Measurements from ENCODE around the gene SIGLEC9.
A peak's percentile ranks its signal among the peaks of the same experiment; 100 is the strongest.

SIGLEC9 gene

DNA sequence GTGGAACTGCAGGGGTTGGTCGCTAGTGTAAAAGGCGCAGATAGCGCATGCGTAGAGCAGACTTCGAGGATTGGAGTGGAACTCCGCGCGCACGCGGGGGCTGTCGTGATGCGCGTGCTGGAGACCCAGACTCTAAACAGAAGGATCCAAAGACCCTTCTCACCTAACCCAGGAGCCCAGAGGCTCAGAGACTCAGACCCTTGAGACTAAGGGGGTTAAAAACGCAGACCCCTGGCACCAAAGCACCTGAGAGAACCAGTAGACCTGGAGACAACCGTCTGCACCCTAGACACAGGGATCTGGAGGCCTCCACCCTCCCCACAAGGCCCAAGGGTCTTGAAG, 15.9 kb upstream of the SIGLEC9 start:
- 17 to 18% methylated on average over 5 to 15 of the region's 15 CpGs for WGBS, 2 experiments (ENCODE audit: insufficient coverage in 2 of 2)
- H3K9me3 ChIP-seq (ENCODE audit: control insufficient read depth, low read length): no peaks in the 10 kb centered on the region
- H3K4me1 ChIP-seq (ENCODE audit: control insufficient read depth, insufficient read depth, low read length, poor library complexity, severe bottlenecking): no peaks in the 10 kb centered on the region
- no peak overlapping the region for H3K27ac ChIP-seq (ENCODE audit: low read depth, low read length, severe bottlenecking)
- peak overlapping the region; percentile 67 for H3K4me3 ChIP-seq (ENCODE audit: extremely low read depth, insufficient read depth, low read length, poor library complexity, severe bottlenecking)
- H3K36me3 ChIP-seq (ENCODE audit: control insufficient read depth, insufficient read depth, low read length): peaks cover 1% of the 10 kb centered on the region

DNA sequence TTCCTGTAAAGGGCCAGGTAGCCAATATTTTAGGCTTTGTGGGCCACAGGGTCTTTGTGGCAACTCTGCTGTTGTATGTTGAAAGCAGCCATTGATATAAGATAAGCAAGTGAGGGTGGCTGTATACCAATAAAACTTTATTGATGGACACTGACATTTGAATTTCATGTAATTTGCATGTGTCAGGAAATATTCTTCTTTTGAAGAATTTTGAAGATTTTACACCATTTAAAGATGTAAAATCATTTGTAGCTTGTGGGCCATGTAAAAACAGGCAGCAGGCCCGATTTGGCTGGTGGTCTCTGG, 14.1 kb upstream of the SIGLEC9 start:
- 60% methylated on average over 1 of the region's 1 CpG; no CpG with 5 or more reads in 1 of the 2 experiments for WGBS, 2 experiments (ENCODE audit: insufficient coverage in 2 of 2)
- H3K36me3 ChIP-seq (ENCODE audit: control insufficient read depth, insufficient read depth, low read length): no peaks in the 10 kb centered on the region
- H3K4me1 ChIP-seq (ENCODE audit: control insufficient read depth, insufficient read depth, low read length, poor library complexity, severe bottlenecking): no peaks in the 10 kb centered on the region
- H3K4me3 ChIP-seq (ENCODE audit: extremely low read depth, insufficient read depth, low read length, poor library complexity, severe bottlenecking): no peak overlapping the region
- H3K27ac ChIP-seq (ENCODE audit: low read depth, low read length, severe bottlenecking): no peak overlapping the region
- no peaks in the 10 kb centered on the region for H3K9me3 ChIP-seq (ENCODE audit: control insufficient read depth, low read length)

GRCh38 chr19:51111606-51112005, 13.1 kb upstream of the SIGLEC9 start:
- whole genome bisulfite sequencing, 2 experiments (ENCODE audit: insufficient coverage in 2 of 2): 35 to 41% methylated on average over 6 of the region's 6 CpGs
- H3K9me3 ChIP-seq (ENCODE audit: control insufficient read depth, low read length): no peaks in the 10 kb centered on the region
- H3K36me3 ChIP-seq (ENCODE audit: control insufficient read depth, insufficient read depth, low read length): no peaks in the 10 kb centered on the region

GRCh38 chr19:51114087-51114729, 10.5 kb upstream of the SIGLEC9 start:
- H3K27ac ChIP-seq (ENCODE audit: low read depth, low read length, severe bottlenecking): no peak overlapping the region

More at GRCh38 chr19:51111606-51112005, 13.1 kb upstream of the SIGLEC9 start:
- Histone ChIP-seq H3K4me3 (ENCODE audit: extremely low read depth, insufficient read depth, low read length, poor library complexity, severe bottlenecking) (no peak overlapping the region), H3K27ac (ENCODE audit: low read depth, low read length, severe bottlenecking) (no peak overlapping the region), H3K4me1 (ENCODE audit: control insufficient read depth, insufficient read depth, low read length, poor library complexity, severe bottlenecking) (no peaks in the 10 kb centered on the region)

DNA sequence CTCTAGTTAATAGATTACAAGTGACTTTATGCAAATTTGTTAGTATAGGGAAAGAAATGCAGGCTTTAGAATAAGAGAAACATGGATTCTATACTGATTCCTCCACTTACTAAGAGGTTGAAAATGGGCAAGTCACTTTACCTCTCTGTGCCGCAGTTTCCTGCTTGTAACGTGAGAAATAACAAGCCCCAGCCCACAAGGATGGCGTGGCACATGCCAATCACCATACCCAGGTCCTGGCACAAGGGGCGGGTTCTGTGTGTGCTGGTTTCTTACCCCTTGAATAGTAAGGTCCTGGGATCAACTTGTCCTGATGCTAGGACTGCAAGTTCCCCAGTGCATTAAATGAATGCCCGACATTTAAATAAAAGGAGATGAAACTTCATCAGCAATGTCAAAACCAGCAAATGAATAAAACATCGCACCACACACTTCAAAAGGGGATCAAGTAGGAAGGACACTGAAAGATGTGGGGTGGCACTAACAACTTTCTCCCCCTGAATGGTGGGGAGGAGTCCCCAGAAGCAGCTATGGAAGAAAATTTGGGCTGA, 7.9 kb upstream of the SIGLEC9 start:
- H3K36me3 ChIP-seq (ENCODE audit: control insufficient read depth, insufficient read depth, low read length): no peaks in the 10 kb centered on the region
- H3K9me3 ChIP-seq (ENCODE audit: control insufficient read depth, low read length): no peaks in the 10 kb centered on the region
- no peak overlapping the region for H3K4me3 ChIP-seq (ENCODE audit: extremely low read depth, insufficient read depth, low read length, poor library complexity, severe bottlenecking)
- H3K27ac ChIP-seq (ENCODE audit: low read depth, low read length, severe bottlenecking): no peak overlapping the region
- H3K4me1 ChIP-seq (ENCODE audit: control insufficient read depth, insufficient read depth, low read length, poor library complexity, severe bottlenecking): no peaks in the 10 kb centered on the region
- 77 to 88% methylated on average over 3 to 4 of the region's 6 CpGs for WGBS, 2 experiments (ENCODE audit: insufficient coverage in 2 of 2)

More at GRCh38 chr19:51114087-51114729, 10.5 kb upstream of the SIGLEC9 start:
- Histone ChIP-seq H3K9me3 (ENCODE audit: control insufficient read depth, low read length) (no peaks in the 10 kb centered on the region), H3K4me1 (ENCODE audit: control insufficient read depth, insufficient read depth, low read length, poor library complexity, severe bottlenecking) (no peaks in the 10 kb centered on the region), H3K36me3 (ENCODE audit: control insufficient read depth, insufficient read depth, low read length) (no peaks in the 10 kb centered on the region), H3K4me3 (ENCODE audit: extremely low read depth, insufficient read depth, low read length, poor library complexity, severe bottlenecking) (no peak overlapping the region)
- 90 to 100% methylated on average over 1 to 3 of the region's 6 CpGs for WGBS, 2 experiments (ENCODE audit: insufficient coverage in 2 of 2)

- WGBS, 2 experiments (ENCODE audit: insufficient coverage in 2 of 2): 76 to 77% methylated on average over 3 to 4 of the region's 4 CpGs
- H3K4me3 ChIP-seq (ENCODE audit: extremely low read depth, insufficient read depth, low read length, poor library complexity, severe bottlenecking): no peak overlapping the region
- no peaks in the 10 kb centered on the region for H3K9me3 ChIP-seq (ENCODE audit: control insufficient read depth, low read length)
- H3K27ac ChIP-seq (ENCODE audit: low read depth, low read length, severe bottlenecking): no peak overlapping the region
- H3K4me1 ChIP-seq (ENCODE audit: control insufficient read depth, insufficient read depth, low read length, poor library complexity, severe bottlenecking): no peaks in the 10 kb centered on the region
- no peaks in the 10 kb centered on the region for H3K36me3 ChIP-seq (ENCODE audit: control insufficient read depth, insufficient read depth, low read length)
Observed at GRCh38 chr19:51119101-51119500, 5.6 kb upstream of the SIGLEC9 start.

DNA sequence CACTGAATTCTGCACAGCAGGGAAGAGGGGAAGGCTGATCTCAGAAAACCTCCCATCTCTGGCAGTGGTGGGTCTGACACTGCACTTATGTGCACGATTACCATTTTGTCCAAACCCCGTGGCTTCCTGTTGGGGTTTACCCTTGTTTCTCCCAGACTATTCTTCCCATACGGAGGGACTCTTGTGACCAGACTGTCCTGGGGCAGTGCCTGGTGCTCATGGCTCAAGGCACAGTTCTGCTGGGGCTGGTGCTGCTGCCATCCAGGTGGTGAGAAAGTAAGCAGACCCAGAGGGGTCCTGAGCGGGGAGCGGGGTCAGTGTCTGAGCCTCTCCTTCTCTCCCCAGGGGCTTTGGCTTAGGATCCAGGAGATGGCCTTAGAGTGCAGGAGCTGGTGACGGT, 5.1 kb upstream of the SIGLEC9 start:
- Histone ChIP-seq H3K27ac (ENCODE audit: low read depth, low read length, severe bottlenecking) (no peak overlapping the region), H3K9me3 (ENCODE audit: control insufficient read depth, low read length) (no peaks in the 10 kb centered on the region)
- WGBS, 2 experiments (ENCODE audit: insufficient coverage in 2 of 2): 89 to 96% methylated on average over 4 to 6 of the region's 6 CpGs

DNA sequence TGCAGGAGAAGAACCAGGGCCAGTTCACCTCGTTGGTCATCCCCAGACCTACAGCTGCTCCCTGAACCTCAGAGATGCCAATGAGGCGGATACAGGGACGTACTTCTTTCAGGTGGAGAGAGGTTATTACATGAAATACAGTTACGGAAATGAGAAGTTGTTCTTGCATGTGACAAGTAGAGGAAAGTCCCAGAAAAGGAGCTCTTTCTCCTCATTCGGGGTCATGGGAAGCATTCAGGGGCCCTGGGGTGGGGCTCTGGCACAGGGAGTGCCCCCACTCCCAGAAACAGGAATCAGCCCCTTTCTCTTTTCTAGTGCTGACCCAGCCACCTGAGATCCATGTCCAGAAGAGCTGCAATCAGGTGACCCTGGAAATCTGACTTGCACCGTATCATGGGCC, 4.5 kb upstream of the SIGLEC9 start:
- WGBS, 2 experiments (ENCODE audit: insufficient coverage in 2 of 2): 75 to 94% methylated on average over 3 to 5 of the region's 6 CpGs
- H3K4me1 ChIP-seq (ENCODE audit: control insufficient read depth, insufficient read depth, low read length, poor library complexity, severe bottlenecking): no peaks in the 10 kb centered on the region
- no peaks in the 10 kb centered on the region for H3K36me3 ChIP-seq (ENCODE audit: control insufficient read depth, insufficient read depth, low read length)
- H3K27ac ChIP-seq (ENCODE audit: low read depth, low read length, severe bottlenecking): no peak overlapping the region
- no peaks in the 10 kb centered on the region for H3K9me3 ChIP-seq (ENCODE audit: control insufficient read depth, low read length)
- H3K4me3 ChIP-seq (ENCODE audit: extremely low read depth, insufficient read depth, low read length, poor library complexity, severe bottlenecking): no peak overlapping the region

More for the DNA sequence above, 5.1 kb upstream of the SIGLEC9 start:
- Histone ChIP-seq H3K36me3 (ENCODE audit: control insufficient read depth, insufficient read depth, low read length) (no peaks in the 10 kb centered on the region), H3K4me3 (ENCODE audit: extremely low read depth, insufficient read depth, low read length, poor library complexity, severe bottlenecking) (no peak overlapping the region), H3K4me1 (ENCODE audit: control insufficient read depth, insufficient read depth, low read length, poor library complexity, severe bottlenecking) (no peaks in the 10 kb centered on the region)

DNA sequence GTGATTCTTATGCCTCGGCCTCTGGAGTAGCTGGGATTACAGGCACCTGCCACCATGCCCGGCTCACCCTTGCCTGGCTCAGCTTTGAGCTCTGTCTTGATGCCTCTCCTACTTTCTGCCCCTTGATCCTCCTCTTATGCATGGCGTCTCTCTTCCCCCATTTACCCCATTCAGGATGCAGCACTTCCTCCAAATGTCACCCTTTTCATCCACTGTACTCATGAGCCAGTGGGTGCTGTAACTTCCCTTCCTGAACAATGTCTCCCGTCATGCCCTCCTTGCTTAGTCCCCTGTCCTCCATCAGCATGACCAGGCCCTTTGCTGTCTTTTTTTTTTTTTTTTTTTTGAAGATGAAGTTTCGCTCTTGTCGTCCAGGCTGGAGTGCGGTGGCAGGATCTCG, 3.4 kb upstream of the SIGLEC9 start:
- 86 to 91% methylated on average over 6 to 8 of the region's 8 CpGs for WGBS, 2 experiments (ENCODE audit: insufficient coverage in 2 of 2)
- Histone ChIP-seq H3K9me3 (ENCODE audit: control insufficient read depth, low read length) (no peaks in the 10 kb centered on the region), H3K27ac (ENCODE audit: low read depth, low read length, severe bottlenecking) (no peak overlapping the region), H3K4me1 (ENCODE audit: control insufficient read depth, insufficient read depth, low read length, poor library complexity, severe bottlenecking) (no peaks in the 10 kb centered on the region), H3K4me3 (ENCODE audit: extremely low read depth, insufficient read depth, low read length, poor library complexity, severe bottlenecking) (no peak overlapping the region), H3K36me3 (ENCODE audit: control insufficient read depth, insufficient read depth, low read length) (no peaks in the 10 kb centered on the region)

DNA sequence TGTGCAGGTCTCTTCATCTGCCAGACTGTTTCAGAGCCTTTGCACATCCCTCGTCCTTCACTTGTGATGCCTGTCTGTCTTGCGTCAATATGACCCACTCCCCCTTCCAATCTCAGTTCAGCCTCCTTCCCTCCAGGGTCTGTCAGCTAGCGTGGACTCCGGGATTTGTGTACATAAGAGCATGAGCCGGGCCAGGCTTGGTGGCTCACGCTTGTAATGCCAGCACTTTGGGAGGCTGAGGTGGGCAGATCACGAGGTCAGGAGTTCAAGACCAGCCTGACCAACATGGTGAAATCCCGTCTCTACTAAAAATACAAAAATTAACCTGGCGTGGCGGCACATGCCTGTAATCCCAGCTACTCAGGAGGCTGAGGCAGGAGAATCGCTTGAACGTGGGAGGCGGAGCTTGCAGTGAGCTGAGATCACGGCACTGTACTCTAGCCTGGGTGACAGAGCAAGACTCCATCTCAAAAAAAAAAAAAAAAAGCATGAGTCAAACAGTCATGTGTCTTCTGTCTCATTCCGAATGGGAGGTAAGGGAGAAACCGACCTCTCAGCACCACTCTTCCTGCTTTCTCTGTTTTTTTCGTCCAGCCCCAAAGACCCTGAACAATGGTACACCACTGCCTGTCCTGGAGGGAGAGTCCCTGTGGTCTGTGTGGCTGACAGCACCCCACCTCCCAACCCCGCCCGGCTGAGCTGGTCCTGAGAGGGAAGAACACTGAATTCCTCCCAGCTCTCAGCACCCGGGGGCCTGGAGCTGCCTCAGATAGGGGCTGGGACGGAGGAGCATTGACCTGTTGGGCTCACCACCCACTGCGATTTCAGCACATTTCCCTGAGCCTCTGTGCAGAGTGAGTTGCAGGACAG, 2.4 kb upstream of the SIGLEC9 start:
- no peak overlapping the region for H3K27ac ChIP-seq (ENCODE audit: low read depth, low read length, severe bottlenecking)
- no peaks in the 10 kb centered on the region for H3K36me3 ChIP-seq (ENCODE audit: control insufficient read depth, insufficient read depth, low read length)
- no peaks in the 10 kb centered on the region for H3K9me3 ChIP-seq (ENCODE audit: control insufficient read depth, low read length)
- 82 to 88% methylated on average over 14 of the region's 22 CpGs for WGBS, 2 experiments (ENCODE audit: insufficient coverage in 2 of 2)
- H3K4me3 ChIP-seq (ENCODE audit: extremely low read depth, insufficient read depth, low read length, poor library complexity, severe bottlenecking): no peak overlapping the region
- H3K4me1 ChIP-seq (ENCODE audit: control insufficient read depth, insufficient read depth, low read length, poor library complexity, severe bottlenecking): no peaks in the 10 kb centered on the region

DNA sequence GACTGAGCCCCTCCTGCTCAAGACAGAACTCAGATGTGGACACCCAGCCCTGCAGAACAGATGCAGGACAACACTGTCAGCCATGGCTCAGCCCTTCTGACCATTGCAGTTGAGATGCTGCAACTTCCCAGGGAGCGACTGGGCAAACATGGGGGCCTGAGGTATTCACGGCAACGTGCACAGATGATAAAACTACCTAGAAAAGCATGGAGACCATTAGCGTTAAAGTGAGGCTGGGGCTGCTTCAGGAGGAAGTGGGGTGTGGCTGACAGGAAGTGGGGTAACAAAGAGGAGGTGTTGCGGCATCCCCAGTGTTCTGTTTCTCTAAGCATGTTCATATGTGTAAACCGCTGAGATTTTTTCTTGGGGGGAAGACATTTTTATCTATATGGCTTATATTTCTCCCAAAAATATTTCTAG, 1.3 kb upstream of the SIGLEC9 start:
- Histone ChIP-seq H3K9me3 (ENCODE audit: control insufficient read depth, low read length) (no peaks in the 10 kb centered on the region), H3K4me1 (ENCODE audit: control insufficient read depth, insufficient read depth, low read length, poor library complexity, severe bottlenecking) (no peaks in the 10 kb centered on the region), H3K36me3 (ENCODE audit: control insufficient read depth, insufficient read depth, low read length) (no peaks in the 10 kb centered on the region), H3K27ac (ENCODE audit: low read depth, low read length, severe bottlenecking) (no peak overlapping the region), H3K4me3 (ENCODE audit: extremely low read depth, insufficient read depth, low read length, poor library complexity, severe bottlenecking) (no peak overlapping the region)
- WGBS, 2 experiments (ENCODE audit: insufficient coverage in 2 of 2): 84 to 92% methylated on average over 5 of the region's 6 CpGs
